ENCODE results near the gene CSTPP1.

- TF ChIP-seq CTCF (IDR thresholded peaks at IDR 0.05) (no peak), EP300 (IDR thresholded peaks at IDR 0.05) (no peak)
These were observed 215.8 kb downstream of the CSTPP1 start for GRCh38 chr11:47152126-47152952.

Measured in esophagus muscularis mucosa (tissue), 3 donors.